ENCODE data around the gene SUPT20HL2. TPM values are rescaled to one million over a fixed set of nuclear protein-coding genes. Genes with fewer than 3 reads are reported as not detected.

SUPT20HL2 gene
- total RNA-seq, 1 experiment from 2014 or later = not detected

DNA sequence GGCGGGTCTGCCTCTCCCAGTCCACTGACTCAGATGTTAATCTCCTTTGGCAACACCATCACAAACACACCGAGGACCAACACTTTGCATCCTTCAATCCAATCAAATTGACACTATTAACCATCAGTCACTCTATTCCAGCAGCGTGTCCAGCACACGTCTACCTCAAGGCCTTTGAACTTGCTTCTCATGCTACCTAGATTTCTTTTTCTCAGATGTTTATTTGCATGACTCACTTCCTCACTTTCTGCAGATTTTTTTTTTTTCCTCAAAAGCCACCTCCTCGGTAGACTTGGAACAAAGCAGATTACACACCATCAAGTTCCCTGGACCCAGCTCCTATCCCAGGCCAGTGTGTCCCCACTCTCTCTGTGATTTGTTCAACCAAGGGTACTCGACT lies 49.5 kb downstream of the SUPT20HL2 start:
- DNase-seq (ENCODE audit: low spot score) (no peak), ATAC-seq (no peak)
- ChIA-PET POLR2A (no interaction called here), CTCF (no interaction called here)
- no peak for TF ChIP-seq SOX15 (CRISPR knock-in tag; IDR thresholded peaks at IDR 0.05)
- TF ChIP-seq NR2C2 (CRISPR knock-in tag; IDR thresholded peaks at IDR 0.05) = no peak
- no peak for TF ChIP-seq RELA (CRISPR knock-in tag; IDR thresholded peaks at IDR 0.05; ENCODE audit: borderline replicate concordance)
- no peak for TF ChIP-seq ESRRA (CRISPR knock-in tag; IDR thresholded peaks at IDR 0.05; ENCODE audit: borderline replicate concordance)
- no peak for TF ChIP-seq ZNF396 (CRISPR knock-in tag; IDR thresholded peaks at IDR 0.05; ENCODE audit: borderline replicate concordance)
- TF ChIP-seq, protein P1, sequence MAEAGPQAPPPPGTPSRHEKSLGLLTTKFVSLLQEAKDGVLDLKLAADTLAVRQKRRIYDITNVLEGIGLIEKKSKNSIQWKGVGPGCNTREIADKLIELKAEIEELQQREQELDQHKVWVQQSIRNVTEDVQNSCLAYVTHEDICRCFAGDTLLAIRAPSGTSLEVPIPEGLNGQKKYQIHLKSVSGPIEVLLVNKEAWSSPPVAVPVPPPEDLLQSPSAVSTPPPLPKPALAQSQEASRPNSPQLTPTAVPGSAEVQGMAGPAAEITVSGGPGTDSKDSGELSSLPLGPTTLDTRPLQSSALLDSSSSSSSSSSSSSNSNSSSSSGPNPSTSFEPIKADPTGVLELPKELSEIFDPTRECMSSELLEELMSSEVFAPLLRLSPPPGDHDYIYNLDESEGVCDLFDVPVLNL (CRISPR knock-in tag; IDR thresholded peaks at IDR 0.05; ENCODE audit: borderline replicate concordance, low read depth) = no peak
- no peak for TF ChIP-seq FOXP1 (CRISPR knock-in tag; IDR thresholded peaks at IDR 0.05; ENCODE audit: borderline replicate concordance)
- H3K9me3 Mint-ChIP-seq = no peaks in the 10 kb centered on the region
- no peak overlapping the region for H3K27ac Mint-ChIP-seq
- peaks cover 17% of the 10 kb centered on the region for H3K4me1 Mint-ChIP-seq
- H3K36me3 Mint-ChIP-seq = peaks cover 3% of the 10 kb centered on the region
- H3K4me3 Mint-ChIP-seq = no peak overlapping the region
- no peaks in the 10 kb centered on the region for H3K27me3 Mint-ChIP-seq (ENCODE audit: low read depth)

DNA sequence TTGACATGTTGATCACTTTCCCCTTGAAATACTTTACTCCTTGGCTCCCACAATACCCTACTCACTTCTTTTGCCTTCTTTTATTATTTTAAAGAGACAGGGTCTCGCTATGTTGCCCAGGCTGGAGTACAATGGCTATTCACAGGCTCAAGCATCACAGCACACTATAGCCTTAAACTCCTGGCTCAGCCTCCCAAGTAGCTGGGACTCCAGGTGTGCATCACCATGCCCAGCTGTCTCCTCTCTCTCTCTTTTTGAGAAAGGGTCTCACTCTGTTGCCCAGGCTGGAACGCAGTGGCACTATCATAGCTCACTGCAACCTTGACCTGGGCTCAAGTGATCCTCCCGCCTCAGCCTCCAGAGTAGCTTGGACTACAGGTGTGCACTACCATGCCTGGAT lies 51.6 kb downstream of the SUPT20HL2 start:
- H3K9me3 Mint-ChIP-seq = no peaks in the 10 kb centered on the region
- no peaks in the 10 kb centered on the region for H3K27me3 Mint-ChIP-seq (ENCODE audit: low read depth)
- H3K4me3 Mint-ChIP-seq = no peak overlapping the region
- H3K4me1 Mint-ChIP-seq = peaks cover 6% of the 10 kb centered on the region
- H3K36me3 Mint-ChIP-seq = peaks cover 3% of the 10 kb centered on the region
- DNase-seq (ENCODE audit: low spot score) (no peak), ATAC-seq (no peak)
- ChIA-PET POLR2A (no interaction called here), CTCF (no interaction called here)
- H3K27ac Mint-ChIP-seq = no peak overlapping the region
- TF ChIP-seq, protein P1 (CRISPR knock-in tag; IDR thresholded peaks at IDR 0.05; ENCODE audit: borderline replicate concordance, low read depth) = no peak
- TF ChIP-seq ZNF121 (CRISPR knock-in tag; IDR thresholded peaks at IDR 0.05) = peak; percentile 46; the same call in 1 of the 2 replicates

Other genes with a start within 250 kb of the SUPT20HL2 start
- 19.3 to 24.3 TPM (median 23.4 TPM) in 3 replicates for gene ZFX, start 164.3 kb downstream of the SUPT20HL2 start, total RNA-seq (2021)
- gene SUPT20HL1, start 46.6 kb upstream of the SUPT20HL2 start, total RNA-seq (2021) = not detected in 3 replicates
- 34.4 to 38.1 TPM (median 36.8 TPM) in 3 replicates for gene PDK3, start 151.2 kb upstream of the SUPT20HL2 start, total RNA-seq (2021)

Measured in WTC11 (cell line).